ENCODE data around the gene EFEMP2. TPM values are rescaled to one million over a fixed set of nuclear protein-coding genes. Genes with fewer than 3 reads are reported as not detected.

EFEMP2 gene
- total and polyA plus RNA-seq, 4 donors = 34.2 to 67.0 (median 53.8) TPM

- no peak overlapping the region for H3K27ac ChIP-seq (ENCODE audit: low read depth in 1 of 2, low read length in 1 of 2)
- WGBS, 2 donors = 86 to 90% methylated on average over 10 of the region's 10 CpGs
Measured at GRCh38 chr11:65844231-65844872, 28.2 kb downstream of the EFEMP2 start.

GRCh38 chr11:65843811-65844210 lies 28.8 kb downstream of the EFEMP2 start:
- Histone ChIP-seq H3K4me3 (no peak overlapping the region), H3K9me3 (ENCODE audit: control insufficient read depth in 4 of 4, insufficient read depth in 3 of 4, low read length in 3 of 4) (no peaks in the 10 kb centered on the region), H3K27ac (ENCODE audit: low read depth in 1 of 2, low read length in 1 of 2) (no peak overlapping the region), H3K9ac (ENCODE audit: insufficient read depth in 1 of 2, low read length in 2 of 2) (no peak overlapping the region), H3K36me3 (ENCODE audit: control insufficient read depth in 4 of 4, insufficient read depth in 4 of 4, low read length in 4 of 4) (no peaks in the 10 kb centered on the region), H3K4me1 (ENCODE audit: control insufficient read depth in 5 of 5, insufficient read depth in 5 of 5, low read length in 5 of 5) (no peaks in the 10 kb centered on the region), H3K27me3 (ENCODE audit: control insufficient read depth in 3 of 3, insufficient read depth in 3 of 3, low read length in 2 of 3) (no peaks in the 10 kb centered on the region)
- no peak for DNase-seq
- ATAC-seq (ENCODE audit: insufficient read depth, low FRiP score) = no peak
- no peak for TF ChIP-seq CTCF (IDR thresholded peaks at IDR 0.05; ENCODE audit: control extremely low read depth, extremely low read depth)
- 95 to 96% methylated on average over 3 of the region's 3 CpGs for whole genome bisulfite sequencing, 2 donors

More at GRCh38 chr11:65844231-65844872, 28.2 kb downstream of the EFEMP2 start:
- ATAC-seq (ENCODE audit: insufficient read depth, low FRiP score) = no peak
- H3K4me3 ChIP-seq = no peak overlapping the region
- no peaks in the 10 kb centered on the region for H3K36me3 ChIP-seq (ENCODE audit: control insufficient read depth in 4 of 4, insufficient read depth in 4 of 4, low read length in 4 of 4)
- H3K4me1 ChIP-seq (ENCODE audit: control insufficient read depth in 5 of 5, insufficient read depth in 5 of 5, low read length in 5 of 5) = no peaks in the 10 kb centered on the region
- H3K9ac ChIP-seq (ENCODE audit: insufficient read depth in 1 of 2, low read length in 2 of 2) = no peak overlapping the region
- DNase-seq = no peak
- H3K9me3 ChIP-seq (ENCODE audit: control insufficient read depth in 4 of 4, insufficient read depth in 3 of 4, low read length in 3 of 4) = no peaks in the 10 kb centered on the region
- no peak for TF ChIP-seq CTCF (IDR thresholded peaks at IDR 0.05; ENCODE audit: control extremely low read depth, extremely low read depth)
- H3K27me3 ChIP-seq (ENCODE audit: control insufficient read depth in 3 of 3, insufficient read depth in 3 of 3, low read length in 2 of 3) = no peaks in the 10 kb centered on the region

GRCh38 chr11:65842144-65842543 lies 30.5 kb downstream of the EFEMP2 start:
- no peak overlapping the region for H3K27ac ChIP-seq (ENCODE audit: low read depth in 1 of 2, low read length in 1 of 2)
- no peaks in the 10 kb centered on the region for H3K27me3 ChIP-seq (ENCODE audit: control insufficient read depth in 3 of 3, insufficient read depth in 3 of 3, low read length in 2 of 3)
- H3K9ac ChIP-seq (ENCODE audit: insufficient read depth in 1 of 2, low read length in 2 of 2) = no peak overlapping the region
- no peak for ATAC-seq (ENCODE audit: insufficient read depth, low FRiP score)
- H3K4me3 ChIP-seq = no peak overlapping the region
- H3K36me3 ChIP-seq (ENCODE audit: control insufficient read depth in 4 of 4, insufficient read depth in 4 of 4, low read length in 4 of 4) = no peaks in the 10 kb centered on the region
- WGBS, 2 donors = 95 to 98% methylated on average over 4 of the region's 4 CpGs
- no peak for DNase-seq
- H3K9me3 ChIP-seq (ENCODE audit: control insufficient read depth in 4 of 4, insufficient read depth in 3 of 4, low read length in 3 of 4) = no peaks in the 10 kb centered on the region
- H3K4me1 ChIP-seq (ENCODE audit: control insufficient read depth in 5 of 5, insufficient read depth in 5 of 5, low read length in 5 of 5) = no peaks in the 10 kb centered on the region
- TF ChIP-seq CTCF (IDR thresholded peaks at IDR 0.05; ENCODE audit: control extremely low read depth, extremely low read depth) = no peak

GRCh38 chr11:65834202-65834601 lies 38.4 kb downstream of the EFEMP2 start:
- Histone ChIP-seq H3K27ac (ENCODE audit: low read depth in 1 of 2, low read length in 1 of 2) (no peak overlapping the region), H3K4me3 (no peak overlapping the region), H3K9ac (ENCODE audit: insufficient read depth in 1 of 2, low read length in 2 of 2) (peak overlapping the region in 1 of 2 donors; percentile 43), H3K4me1 (ENCODE audit: control insufficient read depth in 5 of 5, insufficient read depth in 5 of 5, low read length in 5 of 5) (peaks cover 0 to 14% (median 10%) of the 10 kb centered on the region in 5 donors), H3K9me3 (ENCODE audit: control insufficient read depth in 4 of 4, insufficient read depth in 3 of 4, low read length in 3 of 4) (peaks cover 0 to 2% (median 0%) of the 10 kb centered on the region in 4 donors), H3K36me3 (ENCODE audit: control insufficient read depth in 4 of 4, insufficient read depth in 4 of 4, low read length in 4 of 4) (no peaks in the 10 kb centered on the region), H3K27me3 (ENCODE audit: control insufficient read depth in 3 of 3, insufficient read depth in 3 of 3, low read length in 2 of 3) (no peaks in the 10 kb centered on the region)
- no peak for TF ChIP-seq CTCF (IDR thresholded peaks at IDR 0.05; ENCODE audit: control extremely low read depth, extremely low read depth)
- DNase-seq (no peak), ATAC-seq (ENCODE audit: insufficient read depth, low FRiP score) (no peak)
- WGBS, 2 donors = 38 to 54% methylated on average over 6 of the region's 6 CpGs
